ENCODE results near the gene SGF29.

GRCh38 chr16:28602529-28602928, 48.8 kb downstream of the SGF29 start:
- TF ChIP-seq, protein P1, sequence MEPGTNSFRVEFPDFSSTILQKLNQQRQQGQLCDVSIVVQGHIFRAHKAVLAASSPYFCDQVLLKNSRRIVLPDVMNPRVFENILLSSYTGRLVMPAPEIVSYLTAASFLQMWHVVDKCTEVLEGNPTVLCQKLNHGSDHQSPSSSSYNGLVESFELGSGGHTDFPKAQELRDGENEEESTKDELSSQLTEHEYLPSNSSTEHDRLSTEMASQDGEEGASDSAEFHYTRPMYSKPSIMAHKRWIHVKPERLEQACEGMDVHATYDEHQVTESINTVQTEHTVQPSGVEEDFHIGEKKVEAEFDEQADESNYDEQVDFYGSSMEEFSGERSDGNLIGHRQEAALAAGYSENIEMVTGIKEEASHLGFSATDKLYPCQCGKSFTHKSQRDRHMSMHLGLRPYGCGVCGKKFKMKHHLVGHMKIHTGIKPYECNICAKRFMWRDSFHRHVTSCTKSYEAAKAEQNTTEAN (CRISPR knock-in tag; IDR thresholded peaks at IDR 0.05): no peak
- no peak for TF ChIP-seq ZNF445 (CRISPR knock-in tag; IDR thresholded peaks at IDR 0.05; ENCODE audit: low read depth)
- no peak for TF ChIP-seq TCF7L2 (IDR thresholded peaks at IDR 0.05; ENCODE audit: low read depth, low read length)
- no peak for TF ChIP-seq MAX (CRISPR knock-in tag; IDR thresholded peaks at IDR 0.05)
- TF ChIP-seq CTCF (IDR thresholded peaks at IDR 0.05 in 2 of 3, conservative IDR thresholded peaks at IDR 0.05 in 1 of 3; ENCODE audit: insufficient read depth in 2 of 3, low read depth in 1 of 3, low read length in 3 of 3): no peak
- TF ChIP-seq, protein P2, sequence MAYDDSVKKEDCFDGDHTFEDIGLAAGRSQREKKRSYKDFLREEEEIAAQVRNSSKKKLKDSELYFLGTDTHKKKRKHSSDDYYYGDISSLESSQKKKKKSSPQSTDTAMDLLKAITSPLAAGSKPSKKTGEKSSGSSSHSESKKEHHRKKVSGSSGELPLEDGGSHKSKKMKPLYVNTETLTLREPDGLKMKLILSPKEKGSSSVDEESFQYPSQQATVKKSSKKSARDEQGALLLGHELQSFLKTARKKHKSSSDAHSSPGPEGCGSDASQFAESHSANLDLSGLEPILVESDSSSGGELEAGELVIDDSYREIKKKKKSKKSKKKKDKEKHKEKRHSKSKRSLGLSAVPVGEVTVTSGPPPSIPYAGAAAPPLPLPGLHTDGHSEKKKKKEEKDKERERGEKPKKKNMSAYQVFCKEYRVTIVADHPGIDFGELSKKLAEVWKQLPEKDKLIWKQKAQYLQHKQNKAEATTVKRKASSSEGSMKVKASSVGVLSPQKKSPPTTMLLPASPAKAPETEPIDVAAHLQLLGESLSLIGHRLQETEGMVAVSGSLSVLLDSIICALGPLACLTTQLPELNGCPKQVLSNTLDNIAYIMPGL (CRISPR knock-in tag; IDR thresholded peaks at IDR 0.05): no peak
